22Rv1 (cell line): ENCODE results near the gene ZNF460.

Experiments
- CTCF ChIP-seq: fragments of 450-650 bp; IDR thresholded peaks from 2 replicates; pipeline ENCODE4 v1.5.1; 2017; ENCODE audit warnings: mild to moderate bottlenecking
- ZFX ChIP-seq: fragments of 450-650 bp; IDR thresholded peaks from 2 replicates; pipeline ENCODE4 v1.6.1; 2017; ENCODE audit warnings: antibody characterized with exemption, borderline replicate concordance

- TF ChIP-seq CTCF (no peak), ZFX (no peak)
Measured at GRCh38 chr19:57245959-57246358, 34.3 kb upstream of the ZNF460 start.
